K562 (cell line): ENCODE results near the gene ENTR1. TPM values are rescaled to one million over a fixed set of nuclear protein-coding genes. Genes with fewer than 3 reads are reported as not detected.
A peak's percentile ranks its signal among the peaks of the same experiment; 100 is the strongest.

Experiments
- ATF4 ChIP-seq: fragments of 450-650 bp; formaldehyde crosslinking; IDR thresholded peaks from 2 replicates; pipeline ENCODE4 v1.4.0; 2022; ENCODE audit warnings: mild to moderate bottlenecking, moderate library complexity
- E2F8 ChIP-seq: fragments of 450-650 bp; IDR thresholded peaks from 2 replicates; pipeline ENCODE4 v1.7.1; 2018; ENCODE audit warnings: mild to moderate bottlenecking, low read depth; ENCODE audit not compliant: partially characterized antibody
- ERF ChIP-seq: fragments of 450-650 bp; formaldehyde crosslinking; IDR thresholded peaks from 2 replicates; pipeline ENCODE4 v1.4.0; 2020; ENCODE audit warnings: mild to moderate bottlenecking, mixed read lengths
- ETS1 ChIP-seq: conservative IDR thresholded peaks from 2 replicates; pipeline ENCODE4 v1.6.1; 2011; ENCODE audit warnings: low read depth, mild to moderate bottlenecking, low read length; ENCODE audit not compliant: control insufficient read depth
- GABPB1 ChIP-seq: sonication (generic); formaldehyde crosslinking; IDR thresholded peaks from 2 replicates; pipeline ENCODE4 v1.8.0; 2022; ENCODE audit warnings: mild to moderate bottlenecking, missing genetic modification reagents
- NR2C1 ChIP-seq, 2 experiments: fragments of 450-650 bp; IDR thresholded peaks; 2 replicates each; pipeline ENCODE4 v1.6.1; 2017; ENCODE audit warnings: mild to moderate bottlenecking in 2 of 2, antibody characterized with exemption in 1 of 2, inconsistent platforms in 1 of 2, missing compliant biosample characterization in 1 of 2, missing genetic modification characterization in 1 of 2
- PHF8 ChIP-seq: fragments of 200-600 bp; sonication (generic); IDR thresholded peaks from 2 replicates; pipeline ENCODE4 v1.6.1; 2012; ENCODE audit warnings: mixed run types, mild to moderate bottlenecking, inconsistent platforms, low read length, moderate library complexity, borderline replicate concordance
- STAT5A ChIP-seq: IDR thresholded peaks from 2 replicates; pipeline ENCODE4 v1.6.1; 2012; ENCODE audit warnings: low read length, inconsistent platforms, borderline replicate concordance
- SUPT5H ChIP-seq: fragments of 450-650 bp; IDR thresholded peaks from 2 replicates; pipeline ENCODE4 v1.6.1; 2016
- ZBTB11 ChIP-seq, 3 experiments: fragments of 200-800 bp in 1 of 3; fragments of 250-450 bp in 1 of 3; fragments of 450-650 bp in 1 of 3; sonication (Bioruptor Pico) in 1 of 3; sonication (Bioruptor generic) in 1 of 3; formaldehyde crosslinking in 1 of 3; IDR thresholded peaks; 2 replicates each; pipeline versions ENCODE4 v1.6.1 to v1.8.0; 2016 to 2022; ENCODE audit warnings: mild to moderate bottlenecking in 2 of 3, missing genetic modification characterization in 2 of 3, missing compliant biosample characterization in 1 of 3, moderate library complexity in 1 of 3
- ZBTB9 ChIP-seq: fragments of 450-650 bp; formaldehyde crosslinking; IDR thresholded peaks from 2 replicates; pipeline ENCODE4 v1.4.0; 2020; ENCODE audit warnings: mild to moderate bottlenecking, moderate library complexity
- ZNF146 ChIP-seq: IDR thresholded peaks from one replicate; pipeline ENCODE4 v1.6.1; 2018; ENCODE audit warnings: missing compliant biosample characterization; ENCODE audit not compliant: unreplicated experiment
- ZNF449 ChIP-seq: fragments of 250-450 bp; sonication (Bioruptor Pico); IDR thresholded peaks from 2 replicates; pipeline ENCODE4 v1.8.0; 2022; ENCODE audit warnings: moderate library complexity, mild to moderate bottlenecking, inconsistent platforms
- polyA plus RNA-seq, 8 experiments: library from polyadenylated mRNA; depleted of rRNA in 4 of 8; stranded (reverse) in 5 of 8; unstranded in 3 of 8; fragments of >200 nt; fragmentation: Nextera tagmentation in 2 of 8; fragmentation: Illumina TruSeq in 1 of 8; extraction: Ambion mirVana in 2 of 8; extraction: Trizol in 1 of 8; gene quantifications; 2 replicates each; pipeline versions ENCODE4 v1.2.1 to v1.2.3, GENCODE V29; 2011 to 2014; ENCODE audit warnings: inconsistent platforms in 1 of 8, missing spikeins in 1 of 8
- total RNA-seq, 7 experiments: library from RNA; depleted of rRNA in 6 of 7; stranded (reverse); fragments of >200 nt in 6 of 7; fragmentation: Illumina TruSeq in 2 of 7; extraction: Trizol in 2 of 7; gene quantifications; 2 replicates each; pipeline versions ENCODE4 v1.2.1 to v1.2.3, GENCODE V29; 2011 to 2021; ENCODE audit warnings: low replicate concordance in 1 of 7

The ENTR1 gene
- total and polyA plus RNA-seq, 9 of the 15 experiments (the other 6 are each of a cell fraction or from before 2014, with no cell fraction given): 6.7 to 106 (median 72.6) TPM

- TF ChIP-seq ZBTB11 (CRISPR knock-in tag; IDR thresholded peaks at IDR 0.05): peak in 1 of 3 experiments; percentile 69; a peak in 2 of 6 replicates
- TF ChIP-seq GABPB1 (CRISPR knock-in tag): no peak; the same call in 1 of the 2 replicates
- no peak for TF ChIP-seq ZNF146 (CRISPR knock-in tag)
- TF ChIP-seq ZBTB9 (CRISPR knock-in tag): no peak
- no peak for TF ChIP-seq ETS1
- peak; percentile 81 for TF ChIP-seq SUPT5H
- peak; percentile 76 for TF ChIP-seq PHF8
- peak; percentile 51 for TF ChIP-seq E2F8
- 0 out of 2 replicates have a peak, but pooled peaks have one; percentile 15 for TF ChIP-seq ATF4 (CRISPR knock-in tag)
- no peak for TF ChIP-seq STAT5A
- peak; percentile 55; the same call in 1 of the 2 replicates for TF ChIP-seq ERF (CRISPR knock-in tag)
- TF ChIP-seq NR2C1 (IDR thresholded peaks at IDR 0.05): peak; percentile 36; the same call in 1 of the 2 replicates
- peak; percentile 38; the same call in 1 of the 2 replicates for TF ChIP-seq NR2C1 (tag; IDR thresholded peaks at IDR 0.05)
- TF ChIP-seq ZNF449 (CRISPR knock-in tag): no peak
Observed at GRCh38 chr9:136373300-136374182, 36.9 kb downstream of the ENTR1 start, which contains the start of gene CARD9 (continued).
